A549 (cell line): ENCODE data around the gene CD22. TPM values are rescaled to one million over a fixed set of nuclear protein-coding genes. Genes with fewer than 3 reads are reported as not detected.
A peak's percentile ranks its signal among the peaks of the same experiment; 100 is the strongest.

Experiments
- ATAC-seq, 2 experiments: fragments of 200-7000 bp in 1 of 2; fragments of >200 bp in 1 of 2; cut with Nextera tagmentation in 1 of 2; cut with Tn5 transposase in 1 of 2; 3 replicates each; pipeline versions ENCODE4 v1.8.0 to v1.9.1; 2018 to 2020; ENCODE audit warnings: mild to moderate bottlenecking in 1 of 2, moderate library complexity in 1 of 2
- CTCF ChIA-PET: fragments of 300-600 bp; sonication (Branson Sonifier 250); formaldehyde crosslinking; extraction: SDS; loops from one replicate; lab custom pipeline; 2021; ENCODE audit warnings: antibody characterized with exemption, inconsistent platforms; lab: Yijun Ruan, JAX
- POLR2A ChIA-PET: fragments of 350-600 bp; formaldehyde crosslinking; extraction: SDS; loops from one replicate; lab custom pipeline; 2021; ENCODE audit warnings: antibody characterized with exemption, inconsistent platforms; lab: Yijun Ruan, JAX
- DNase-seq, 2 experiments: peaks; one replicate each; pipeline versions ENCODE4 v3.0.0 to v3.0.0-alpha.2; 2011 to 2016; ENCODE audit warnings: low read depth in 1 of 2, low spot score in 1 of 2
- FAIRE-seq: peaks from 2 replicates; lab custom pipeline; 2011; peaks lifted over from hg19 to GRCh38; lab: Jason Lieb, UNC
- H3K27ac ChIP-seq, 2 experiments: fragments of >200 bp; sonication (Bioruptor Twin); formaldehyde crosslinking; 3 replicates each; pipeline ENCODE4 v1.5.1; 2016 to 2017
- H3K4me1 ChIP-seq: fragments of >200 bp; sonication (Bioruptor Twin); formaldehyde crosslinking; 3 replicates; pipeline ENCODE4 v1.6.1; 2016
- H3K4me2 ChIP-seq: fragments of >200 bp; sonication (Bioruptor Twin); formaldehyde crosslinking; 3 replicates; pipeline ENCODE4 v1.6.1; 2016
- H3K4me3 ChIP-seq: fragments of >200 bp; sonication (Bioruptor Twin); formaldehyde crosslinking; 3 replicates; pipeline ENCODE4 v1.5.1; 2016
- H3K9me3 ChIP-seq: fragments of >200 bp; sonication (Bioruptor Twin); formaldehyde crosslinking; 3 replicates; pipeline ENCODE4 v1.6.1; 2016
- CBX2 ChIP-seq: fragments of 200-600 bp; sonication (generic); IDR thresholded peaks from 2 replicates; pipeline ENCODE4 v1.6.1; 2016; ENCODE audit warnings: low read depth, mild to moderate bottlenecking, borderline replicate concordance
- CBX8 ChIP-seq: fragments of 200-600 bp; sonication (generic); IDR thresholded peaks from 2 replicates; pipeline ENCODE4 v1.6.1; 2016
- CHD2 ChIP-seq: fragments of 150-350 bp; IDR thresholded peaks from 2 replicates; pipeline ENCODE4 v1.6.1; 2014; ENCODE audit warnings: low read length; ENCODE audit not compliant: partially characterized antibody
- CHD4 ChIP-seq: fragments of 200-600 bp; sonication (generic); IDR thresholded peaks from 2 replicates; pipeline ENCODE4 v1.6.1; 2016; ENCODE audit warnings: antibody characterized with exemption, mild to moderate bottlenecking, borderline replicate concordance
- ESRRA ChIP-seq: fragments of 150-350 bp; IDR thresholded peaks from 2 replicates; pipeline ENCODE4 v1.6.1; 2014; ENCODE audit warnings: mild to moderate bottlenecking, low read length, borderline replicate concordance
- FOSB ChIP-seq: fragments of 250-450 bp; sonication (Bioruptor Pico); IDR thresholded peaks from 2 replicates; pipeline ENCODE4 v1.5.0; 2020; ENCODE audit warnings: mild to moderate bottlenecking, moderate library complexity
- FOSL2 ChIP-seq, 2 experiments: fragments of 450-650 bp in 1 of 2; fragments of >200 bp in 1 of 2; sonication (Bioruptor Twin) in 1 of 2; formaldehyde crosslinking; IDR thresholded peaks; 2 replicates each; pipeline versions ENCODE4 v1.5.0 to v1.6.1; 2016 to 2020; ENCODE audit warnings: mild to moderate bottlenecking in 1 of 2, moderate library complexity in 1 of 2
- GATA3 ChIP-seq: IDR thresholded peaks from 2 replicates; pipeline ENCODE4 v1.6.1; 2012; ENCODE audit warnings: borderline replicate concordance
- HOXA7 ChIP-seq: fragments of 250-450 bp; sonication (Bioruptor Pico); IDR thresholded peaks from 2 replicates; pipeline ENCODE4 v1.5.0; 2020; ENCODE audit warnings: mild to moderate bottlenecking, moderate library complexity
- HOXB5 ChIP-seq: fragments of 250-450 bp; sonication (Bioruptor Pico); IDR thresholded peaks from 2 replicates; pipeline ENCODE4 v1.5.0; 2020; ENCODE audit warnings: mild to moderate bottlenecking, moderate library complexity
- JUN ChIP-seq, 2 experiments: fragments of >200 bp; sonication (Bioruptor Twin); formaldehyde crosslinking; IDR thresholded peaks; 2 replicates in 1 of 2; 3 replicates in 1 of 2; pipeline ENCODE4 v1.6.1; 2016 to 2017
- MAFK ChIP-seq: fragments of 450-650 bp; IDR thresholded peaks from 2 replicates; pipeline ENCODE4 v1.6.1; 2014; ENCODE audit not compliant: partially characterized antibody
- POLR2A ChIP-seq: IDR thresholded peaks from 2 replicates; pipeline ENCODE4 v1.6.1; 2012; ENCODE audit warnings: mild to moderate bottlenecking, low read length
- RAD21 ChIP-seq, 2 experiments: fragments of >200 bp in 1 of 2; sonication (Bioruptor Twin) in 1 of 2; formaldehyde crosslinking in 1 of 2; IDR thresholded peaks in 1 of 2; conservative IDR thresholded peaks in 1 of 2; 2 replicates in 1 of 2; 3 replicates in 1 of 2; pipeline ENCODE4 v1.6.1; 2012 to 2018; ENCODE audit warnings: inconsistent platforms in 1 of 2
- RFX5 ChIP-seq: fragments of 450-650 bp; IDR thresholded peaks from 2 replicates; pipeline ENCODE4 v1.7.1; 2014; ENCODE audit warnings: antibody characterized with exemption, mild to moderate bottlenecking, moderate library complexity
- SREBF2 ChIP-seq: fragments of 450-650 bp; IDR thresholded peaks from 2 replicates; pipeline ENCODE4 v1.6.1; 2014; ENCODE audit warnings: mild to moderate bottlenecking, moderate library complexity
- TFCP2L1 ChIP-seq: fragments of 250-450 bp; sonication (Bioruptor Pico); IDR thresholded peaks from 2 replicates; pipeline ENCODE4 v1.5.0; 2021; ENCODE audit warnings: mild to moderate bottlenecking
- ZC3H11A ChIP-seq: fragments of 450-650 bp; IDR thresholded peaks from 2 replicates; pipeline ENCODE4 v1.6.1; 2014; ENCODE audit warnings: antibody characterized with exemption, mild to moderate bottlenecking
- ZFP36 ChIP-seq: fragments of 450-650 bp; IDR thresholded peaks from 2 replicates; pipeline ENCODE4 v1.6.1; 2014; ENCODE audit warnings: borderline replicate concordance; ENCODE audit not compliant: partially characterized antibody
- WGBS: methylation state at CpG from one replicate; pipeline ENCODE4 v1.1.6; 2017; ENCODE audit errors: missing lambda C conversion rate; 5-methylcytosine and 5-hydroxymethylcytosine counted together
- polyA plus RNA-seq, 4 experiments: library from polyadenylated mRNA; depleted of rRNA in 3 of 4; stranded (reverse); fragments of >200 nt; fragmentation: RNase III in 1 of 4; extraction: RNeasy Plus Mini Kit Qiagen cat#74134 plus additional on column Dnase treatment in 1 of 4; gene quantifications; 2 replicates in 3 of 4; 3 replicates in 1 of 4; pipeline ENCODE4 v1.2.3, GENCODE V29; 2011 to 2017
- TF ChIP-seq, protein P1 (sequence below): IDR thresholded peaks from 2 replicates; pipeline ENCODE4 v1.6.1; 2012
- TF ChIP-seq, protein P2 (sequence below): fragments of 250-450 bp; sonication (Bioruptor Pico); IDR thresholded peaks from 2 replicates; pipeline ENCODE4 v1.5.0; 2020; ENCODE audit warnings: low read depth, mild to moderate bottlenecking, moderate library complexity
- TF ChIP-seq, protein P3 (sequence below): fragments of 150-350 bp; IDR thresholded peaks from 2 replicates; pipeline ENCODE4 v1.6.1; 2014; ENCODE audit warnings: low read depth, mild to moderate bottlenecking, low read length
- TF ChIP-seq, protein P4 (sequence below): fragments of >200 bp; sonication (Bioruptor Twin); formaldehyde crosslinking; IDR thresholded peaks from 3 replicates; pipeline ENCODE4 v1.5.1; 2016

The CD22 gene
- polyA plus RNA-seq, 2 of the 4 experiments (the other 2 are of a cell fraction): 0.05 to 0.14 TPM

DNA sequence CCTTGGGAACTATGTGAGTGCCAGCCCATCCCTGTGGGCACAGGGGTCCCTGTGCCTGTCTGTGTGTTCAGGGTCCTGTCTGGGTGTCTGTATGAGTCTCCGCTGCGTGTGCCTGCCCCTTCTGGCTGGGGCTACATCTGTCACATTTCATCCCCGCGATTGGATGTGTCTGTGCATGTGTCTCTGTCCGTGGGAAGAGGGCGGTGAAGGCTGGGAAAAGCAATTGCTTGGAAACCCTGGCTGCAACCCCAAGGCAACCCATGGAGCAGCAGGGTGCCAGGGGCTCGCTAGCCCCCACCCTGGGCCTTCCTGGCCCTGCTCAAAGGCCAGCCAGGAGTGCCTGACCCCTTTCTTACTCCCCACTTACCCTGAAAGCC is 35.6 kb upstream of the CD22 start (continued):
- TF ChIP-seq SREBF2 (no peak), CBX8 (no peak), RAD21 (conservative IDR thresholded peaks at IDR 0.05 in 1 of 2, IDR thresholded peaks at IDR 0.05 in 1 of 2) (no peak), MAFK (no peak), HOXA7 (no peak)
- TF ChIP-seq, protein P1, sequence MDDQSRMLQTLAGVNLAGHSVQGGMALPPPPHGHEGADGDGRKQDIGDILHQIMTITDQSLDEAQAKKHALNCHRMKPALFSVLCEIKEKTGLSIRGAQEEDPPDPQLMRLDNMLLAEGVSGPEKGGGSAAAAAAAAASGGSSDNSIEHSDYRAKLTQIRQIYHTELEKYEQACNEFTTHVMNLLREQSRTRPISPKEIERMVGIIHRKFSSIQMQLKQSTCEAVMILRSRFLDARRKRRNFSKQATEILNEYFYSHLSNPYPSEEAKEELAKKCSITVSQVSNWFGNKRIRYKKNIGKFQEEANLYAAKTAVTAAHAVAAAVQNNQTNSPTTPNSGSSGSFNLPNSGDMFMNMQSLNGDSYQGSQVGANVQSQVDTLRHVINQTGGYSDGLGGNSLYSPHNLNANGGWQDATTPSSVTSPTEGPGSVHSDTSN: no peak

DNA sequence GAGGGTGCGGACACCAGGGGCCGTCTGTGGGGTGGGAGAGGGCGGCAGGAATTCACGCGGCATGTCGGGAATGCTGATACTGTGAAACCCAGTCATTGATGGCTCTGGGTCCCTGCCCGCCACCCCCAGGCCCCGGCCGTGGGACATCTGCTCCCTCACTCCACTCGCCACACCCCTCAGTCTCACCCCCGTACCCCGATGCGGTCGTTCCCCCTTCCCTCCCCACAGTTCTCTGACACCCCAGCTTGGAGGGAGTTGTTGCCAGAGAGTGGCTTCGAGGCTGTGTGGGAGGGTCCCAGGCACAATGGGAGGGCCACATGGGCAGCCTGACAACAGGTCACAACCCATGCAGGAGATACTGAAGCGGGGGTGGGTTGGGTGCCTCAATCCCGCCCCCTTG is 35.2 kb upstream of the CD22 start:
- Histone ChIP-seq H3K9me3 (no peaks in the 10 kb centered on the region), H3K4me2 (no peak overlapping the region), H3K4me1 (no peaks in the 10 kb centered on the region), H3K27ac (no peak overlapping the region), H3K4me3 (no peak overlapping the region)
- DNase-seq: no peak
- no peak for ATAC-seq
- no peak for FAIRE-seq
- ChIA-PET POLR2A (no interaction called here), CTCF (interaction anchor here (1.2 kb wide), 1 partner anchor 15 kb away, joined by 4 read pairs; no protein-coding TSS in a partner anchor)
- TF ChIP-seq MAFK: no peak
- no peak for TF ChIP-seq ESRRA
- TF ChIP-seq HOXB5 (CRISPR knock-in tag): no peak
- no peak for TF ChIP-seq RFX5
- TF ChIP-seq CBX2: no peak
- TF ChIP-seq CHD4: no peak
- TF ChIP-seq, protein P2, sequence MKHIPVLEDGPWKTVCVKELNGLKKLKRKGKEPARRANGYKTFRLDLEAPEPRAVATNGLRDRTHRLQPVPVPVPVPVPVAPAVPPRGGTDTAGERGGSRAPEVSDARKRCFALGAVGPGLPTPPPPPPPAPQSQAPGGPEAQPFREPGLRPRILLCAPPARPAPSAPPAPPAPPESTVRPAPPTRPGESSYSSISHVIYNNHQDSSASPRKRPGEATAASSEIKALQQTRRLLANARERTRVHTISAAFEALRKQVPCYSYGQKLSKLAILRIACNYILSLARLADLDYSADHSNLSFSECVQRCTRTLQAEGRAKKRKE (CRISPR knock-in tag): no peak
- no peak for TF ChIP-seq ZC3H11A
- no peak for TF ChIP-seq JUN (IDR thresholded peaks at IDR 0.05)
- TF ChIP-seq, protein P3, sequence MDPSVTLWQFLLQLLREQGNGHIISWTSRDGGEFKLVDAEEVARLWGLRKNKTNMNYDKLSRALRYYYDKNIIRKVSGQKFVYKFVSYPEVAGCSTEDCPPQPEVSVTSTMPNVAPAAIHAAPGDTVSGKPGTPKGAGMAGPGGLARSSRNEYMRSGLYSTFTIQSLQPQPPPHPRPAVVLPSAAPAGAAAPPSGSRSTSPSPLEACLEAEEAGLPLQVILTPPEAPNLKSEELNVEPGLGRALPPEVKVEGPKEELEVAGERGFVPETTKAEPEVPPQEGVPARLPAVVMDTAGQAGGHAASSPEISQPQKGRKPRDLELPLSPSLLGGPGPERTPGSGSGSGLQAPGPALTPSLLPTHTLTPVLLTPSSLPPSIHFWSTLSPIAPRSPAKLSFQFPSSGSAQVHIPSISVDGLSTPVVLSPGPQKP: no peak
- no peak for TF ChIP-seq CHD2
- TF ChIP-seq, protein P4, sequence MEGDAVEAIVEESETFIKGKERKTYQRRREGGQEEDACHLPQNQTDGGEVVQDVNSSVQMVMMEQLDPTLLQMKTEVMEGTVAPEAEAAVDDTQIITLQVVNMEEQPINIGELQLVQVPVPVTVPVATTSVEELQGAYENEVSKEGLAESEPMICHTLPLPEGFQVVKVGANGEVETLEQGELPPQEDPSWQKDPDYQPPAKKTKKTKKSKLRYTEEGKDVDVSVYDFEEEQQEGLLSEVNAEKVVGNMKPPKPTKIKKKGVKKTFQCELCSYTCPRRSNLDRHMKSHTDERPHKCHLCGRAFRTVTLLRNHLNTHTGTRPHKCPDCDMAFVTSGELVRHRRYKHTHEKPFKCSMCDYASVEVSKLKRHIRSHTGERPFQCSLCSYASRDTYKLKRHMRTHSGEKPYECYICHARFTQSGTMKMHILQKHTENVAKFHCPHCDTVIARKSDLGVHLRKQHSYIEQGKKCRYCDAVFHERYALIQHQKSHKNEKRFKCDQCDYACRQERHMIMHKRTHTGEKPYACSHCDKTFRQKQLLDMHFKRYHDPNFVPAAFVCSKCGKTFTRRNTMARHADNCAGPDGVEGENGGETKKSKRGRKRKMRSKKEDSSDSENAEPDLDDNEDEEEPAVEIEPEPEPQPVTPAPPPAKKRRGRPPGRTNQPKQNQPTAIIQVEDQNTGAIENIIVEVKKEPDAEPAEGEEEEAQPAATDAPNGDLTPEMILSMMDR: no peak
- TF ChIP-seq TFCP2L1 (CRISPR knock-in tag): no peak
- no peak for TF ChIP-seq FOSB (CRISPR knock-in tag)
- TF ChIP-seq FOSL2 (IDR thresholded peaks at IDR 0.05): no peak
- TF ChIP-seq FOSL2 (CRISPR knock-in tag; IDR thresholded peaks at IDR 0.05): no peak
- TF ChIP-seq POLR2A: no peak
- no peak for TF ChIP-seq GATA3
- WGBS: 44% methylated on average over 17 of the region's 17 CpGs

DNA sequence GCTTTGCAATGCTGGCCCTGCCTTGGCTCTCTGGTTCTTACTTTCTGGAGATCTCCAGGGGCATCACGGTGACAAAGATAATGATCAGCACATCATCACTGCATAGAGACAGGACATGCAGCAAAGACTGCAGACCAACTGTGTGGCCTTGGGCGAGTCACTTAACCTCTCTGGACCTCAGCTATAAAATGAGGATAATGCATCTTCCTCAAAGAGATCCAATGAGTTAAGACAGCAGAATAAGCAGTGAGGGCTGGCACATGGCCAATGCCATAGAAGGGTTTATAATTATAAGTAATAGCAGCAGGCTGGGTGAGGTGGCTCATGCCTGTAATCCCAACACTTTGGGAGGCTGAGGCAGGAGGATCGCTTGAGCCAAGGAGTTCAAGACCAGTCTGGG is 34.7 kb upstream of the CD22 start:
- Histone ChIP-seq H3K4me1 (no peaks in the 10 kb centered on the region), H3K9me3 (0 out of 3 replicates have a peak, but pooled peaks cover 2% of the 10 kb centered on the region), H3K4me2 (no peak overlapping the region), H3K27ac (no peak overlapping the region), H3K4me3 (no peak overlapping the region)
- no peak for FAIRE-seq
- ATAC-seq: no peak
- WGBS: 25% methylated on average over 3 of the region's 3 CpGs
- POLR2A ChIA-PET: no interaction called here
- DNase-seq: no peak
- TF ChIP-seq ZFP36: peak; percentile 18
- no peak for TF ChIP-seq TFCP2L1 (CRISPR knock-in tag)
- CTCF ChIA-PET: interaction anchor here (1.0 to 2.0 kb wide), 4 partner anchors 14 to 168 kb away, joined by 4 to 6 read pairs (median 5); no protein-coding TSS in a partner anchor
